Cardiac fibroblast (primary cell): ENCODE results near the gene NPAS4.
"Not testable (repeated sequence)": the region's sequence is repeated elsewhere in the genome, so short reads cannot be mapped to it uniquely, and the experiment has no call there.

Experiments
- DNase-seq, 2 donors: peaks; one replicate each; pipeline versions ENCODE4 v3.0.0 to v3.0.0-alpha.2; 2010; ENCODE audit warnings: low read depth in 2 of 2
- H3K4me3 ChIP-seq, 2 donors: replicated peaks in 1 of 2; 1 replicate in 1 of 2; 2 replicates in 1 of 2; pipeline ENCODE4 v1.5.1; 2011; ENCODE audit warnings: low read depth in 2 of 2, low read length in 2 of 2, mild to moderate bottlenecking in 2 of 2, moderate library complexity in 1 of 2
- TF ChIP-seq, protein P1 (sequence below): IDR thresholded peaks from one replicate; pipeline ENCODE4 v1.5.1; 2011; ENCODE audit warnings: low read depth, mild to moderate bottlenecking, low read length, inconsistent platforms

NPAS4 gene

DNA sequence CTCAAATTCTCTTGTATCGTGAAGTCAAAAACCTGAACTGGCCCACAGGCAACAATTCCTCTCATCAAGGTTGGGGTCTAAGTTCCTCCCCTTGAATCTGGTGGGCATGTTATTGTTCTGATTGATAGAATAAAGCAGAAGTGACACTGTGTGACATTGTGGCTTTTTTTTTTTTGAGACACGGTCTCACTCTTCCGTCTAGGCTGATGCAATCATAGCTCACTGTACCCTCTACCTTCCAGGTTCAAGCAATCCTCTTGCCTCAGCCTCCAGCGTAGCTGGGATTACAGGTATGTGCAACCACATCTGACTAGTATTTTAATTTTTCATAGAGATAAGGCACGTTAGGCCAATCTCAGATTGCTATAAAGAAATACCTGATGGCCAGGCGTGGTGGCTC lies 37.0 kb downstream of the NPAS4 start:
- TF ChIP-seq, protein P1, sequence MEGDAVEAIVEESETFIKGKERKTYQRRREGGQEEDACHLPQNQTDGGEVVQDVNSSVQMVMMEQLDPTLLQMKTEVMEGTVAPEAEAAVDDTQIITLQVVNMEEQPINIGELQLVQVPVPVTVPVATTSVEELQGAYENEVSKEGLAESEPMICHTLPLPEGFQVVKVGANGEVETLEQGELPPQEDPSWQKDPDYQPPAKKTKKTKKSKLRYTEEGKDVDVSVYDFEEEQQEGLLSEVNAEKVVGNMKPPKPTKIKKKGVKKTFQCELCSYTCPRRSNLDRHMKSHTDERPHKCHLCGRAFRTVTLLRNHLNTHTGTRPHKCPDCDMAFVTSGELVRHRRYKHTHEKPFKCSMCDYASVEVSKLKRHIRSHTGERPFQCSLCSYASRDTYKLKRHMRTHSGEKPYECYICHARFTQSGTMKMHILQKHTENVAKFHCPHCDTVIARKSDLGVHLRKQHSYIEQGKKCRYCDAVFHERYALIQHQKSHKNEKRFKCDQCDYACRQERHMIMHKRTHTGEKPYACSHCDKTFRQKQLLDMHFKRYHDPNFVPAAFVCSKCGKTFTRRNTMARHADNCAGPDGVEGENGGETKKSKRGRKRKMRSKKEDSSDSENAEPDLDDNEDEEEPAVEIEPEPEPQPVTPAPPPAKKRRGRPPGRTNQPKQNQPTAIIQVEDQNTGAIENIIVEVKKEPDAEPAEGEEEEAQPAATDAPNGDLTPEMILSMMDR = no peak
- no peak for DNase-seq
- no peak overlapping the region for H3K4me3 ChIP-seq

DNA sequence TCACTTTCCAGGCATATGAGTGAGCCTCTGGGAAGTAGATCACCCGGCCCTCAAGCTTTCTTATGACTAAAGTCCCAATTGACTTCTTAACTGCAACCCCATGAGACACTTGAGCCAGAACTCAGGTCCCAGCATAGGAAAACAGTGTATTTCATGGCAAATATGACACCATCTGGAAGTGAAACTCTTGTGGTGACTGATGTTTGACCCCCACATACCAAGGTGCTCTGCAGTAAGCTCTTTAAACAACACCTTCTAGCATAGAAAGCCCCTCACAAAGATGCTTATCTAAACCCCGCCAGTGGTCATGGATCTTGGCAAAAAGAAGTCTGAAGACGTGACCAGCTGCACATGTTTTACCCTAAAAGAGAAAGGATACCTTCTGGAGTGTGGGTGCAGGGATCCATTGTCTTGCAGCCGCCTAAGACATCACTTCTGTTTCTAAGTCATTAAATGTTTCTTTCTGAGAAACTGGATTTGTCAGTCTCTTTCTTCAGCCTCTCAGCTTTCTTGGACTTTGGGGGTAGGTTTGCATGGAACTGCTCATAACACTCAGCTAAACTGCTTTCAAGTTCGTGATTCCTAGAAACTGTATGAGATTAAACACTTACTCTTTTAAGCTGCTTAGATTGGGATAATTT lies 38.4 kb downstream of the NPAS4 start:
- TF ChIP-seq, protein P1 = no peak
- H3K4me3 ChIP-seq = no peak overlapping the region
- DNase-seq = no peak

DNA sequence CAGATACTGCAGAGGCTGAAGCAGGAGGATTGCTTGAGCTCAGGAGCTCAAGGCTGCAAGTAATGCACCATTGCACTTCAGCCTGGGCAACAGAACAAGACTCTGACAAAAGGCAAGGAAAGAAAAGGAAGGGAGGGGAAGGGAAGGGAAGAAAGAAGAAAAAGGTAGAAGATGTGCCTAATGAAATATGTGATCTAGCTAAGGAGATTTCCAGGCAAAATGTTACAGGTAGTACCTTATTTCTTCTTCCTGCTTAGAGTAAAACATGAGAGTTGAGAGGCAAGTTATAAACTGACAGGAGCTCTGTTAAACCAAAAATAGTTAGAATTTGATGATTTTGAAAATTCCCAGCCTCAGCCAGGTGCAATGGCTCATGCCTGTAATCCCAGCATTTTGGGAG lies 41.2 kb downstream of the NPAS4 start:
- no peak for DNase-seq
- TF ChIP-seq, protein P1 = no peak
- H3K4me3 ChIP-seq = no peak overlapping the region

DNA sequence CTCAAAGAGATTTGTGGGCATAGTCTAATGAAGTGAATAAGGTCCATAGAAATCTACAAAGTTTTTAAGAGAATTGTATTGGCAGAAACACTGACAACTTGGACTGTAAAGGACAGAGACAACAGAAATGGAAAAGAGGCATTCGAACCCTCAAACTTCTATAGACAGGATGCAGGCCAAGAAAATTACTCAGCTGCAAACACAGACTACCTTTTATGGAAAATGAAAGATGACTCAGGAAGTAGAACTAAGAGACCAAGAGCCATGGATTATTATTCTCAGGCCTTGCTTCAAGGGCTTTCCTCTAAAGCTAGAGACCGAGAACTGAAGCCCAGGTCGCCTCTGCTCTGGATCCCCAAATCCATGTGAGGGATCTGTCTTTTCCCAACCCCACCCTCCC lies 42.1 kb downstream of the NPAS4 start:
- DNase-seq = no peak
- TF ChIP-seq, protein P1 = no peak
- H3K4me3 ChIP-seq = no peak overlapping the region

DNA sequence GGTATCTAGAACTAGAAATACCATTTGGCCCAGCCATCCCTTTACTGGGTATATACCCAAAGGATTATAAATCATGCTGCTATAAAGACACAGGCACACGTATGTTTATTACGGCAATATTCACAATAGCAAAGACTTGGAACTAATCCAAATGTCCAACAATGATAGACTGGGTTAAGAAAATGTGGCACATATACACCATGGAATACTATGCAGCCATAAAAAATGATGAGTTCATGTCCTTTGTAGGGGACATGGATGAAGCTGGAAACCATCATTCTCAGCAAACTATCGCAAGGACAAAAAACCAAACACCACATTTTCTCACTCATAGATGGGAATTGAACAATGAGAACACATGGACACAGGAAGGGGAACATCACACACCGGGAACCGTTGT lies 43.3 kb downstream of the NPAS4 start:
- H3K4me3 ChIP-seq, DNase-seq: not testable (repeated sequence)

DNA sequence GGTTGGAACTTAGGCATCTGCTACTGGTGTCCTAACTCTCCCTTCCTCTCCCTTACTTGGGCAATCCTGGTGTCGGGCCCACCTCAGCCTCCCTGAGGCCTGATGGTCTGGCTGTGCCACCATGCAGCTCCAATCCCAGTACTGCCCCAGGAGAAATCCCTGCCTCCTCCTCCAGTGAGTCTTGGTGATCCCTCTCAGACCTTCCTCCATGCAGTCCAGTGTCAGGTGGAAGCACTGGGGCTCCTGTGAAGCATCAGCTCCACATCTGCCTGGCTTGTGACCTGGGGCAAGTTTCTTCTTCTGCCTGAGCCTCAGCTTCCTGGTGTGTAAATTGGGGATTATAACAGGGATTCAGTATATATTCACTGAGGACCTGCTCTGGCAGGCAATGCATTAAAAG lies 44.1 kb downstream of the NPAS4 start:
- TF ChIP-seq, protein P1 = no peak

DNA sequence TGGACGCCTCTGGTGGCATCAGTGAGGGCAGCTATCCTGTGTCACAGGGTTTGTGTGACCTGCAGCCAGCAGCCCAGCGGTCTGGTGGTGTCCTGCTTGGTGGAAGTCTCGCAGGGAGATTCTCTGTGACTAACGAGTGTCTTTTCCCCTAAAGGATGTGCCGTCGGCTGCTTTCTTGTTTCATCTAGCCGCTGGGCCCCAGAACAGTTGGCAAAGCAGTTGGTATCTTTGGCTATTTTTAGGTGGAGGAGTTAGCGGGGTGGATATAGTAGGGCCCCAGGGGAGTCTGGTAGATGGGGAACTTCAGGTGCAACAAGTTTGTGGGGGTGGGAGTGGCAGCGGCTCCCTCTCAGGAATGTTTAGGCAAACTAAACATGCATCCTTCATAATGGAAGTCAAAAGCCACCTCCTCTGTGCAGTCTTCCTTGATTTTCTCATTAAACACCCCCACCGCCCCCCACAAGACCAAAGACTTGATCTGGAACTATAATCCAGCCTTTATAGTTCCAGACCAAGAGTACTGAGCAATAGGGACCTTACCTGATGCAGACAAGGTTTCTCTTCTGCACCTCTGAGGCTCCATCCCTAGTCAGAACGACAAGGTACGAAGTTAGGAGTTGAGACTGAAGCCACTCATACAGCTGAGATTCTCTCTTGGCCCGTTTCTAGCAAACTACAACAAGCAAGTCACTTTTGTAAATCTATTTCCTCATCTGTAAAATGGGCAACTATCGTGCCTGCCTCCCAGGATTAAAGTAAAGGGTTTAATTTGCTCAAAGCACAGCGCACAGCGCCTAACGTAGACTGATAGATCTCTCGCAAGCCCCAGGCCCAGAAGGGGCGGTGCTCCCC lies 44.8 kb downstream of the NPAS4 start:
- TF ChIP-seq, protein P1 = no peak
- peak overlapping the region; percentile 62 to 65 for H3K4me3 ChIP-seq
- no peak for DNase-seq

More for the DNA sequence above, 44.1 kb downstream of the NPAS4 start:
- DNase-seq = no peak
- no peak overlapping the region for H3K4me3 ChIP-seq
